GM12872 (cell line): ENCODE data around the gene FMO1.
A peak's percentile ranks its signal among the peaks of the same experiment; 100 is the strongest.

ENCODE experiments used
- CTCF ChIP-seq: IDR thresholded peaks from 3 replicates; pipeline ENCODE4 v1.5.1; 2011; ENCODE audit warnings: low read depth, mild to moderate bottlenecking, low read length, moderate library complexity; ENCODE audit not compliant: insufficient read depth

The FMO1 gene

GRCh38 chr1:171247501-171247900 lies 793 bp upstream of the FMO1 start:
- no peak for TF ChIP-seq CTCF

- no peak for TF ChIP-seq CTCF
Measured at GRCh38 chr1:171248841-171249240, 547 bp downstream of the FMO1 start.

DNA sequence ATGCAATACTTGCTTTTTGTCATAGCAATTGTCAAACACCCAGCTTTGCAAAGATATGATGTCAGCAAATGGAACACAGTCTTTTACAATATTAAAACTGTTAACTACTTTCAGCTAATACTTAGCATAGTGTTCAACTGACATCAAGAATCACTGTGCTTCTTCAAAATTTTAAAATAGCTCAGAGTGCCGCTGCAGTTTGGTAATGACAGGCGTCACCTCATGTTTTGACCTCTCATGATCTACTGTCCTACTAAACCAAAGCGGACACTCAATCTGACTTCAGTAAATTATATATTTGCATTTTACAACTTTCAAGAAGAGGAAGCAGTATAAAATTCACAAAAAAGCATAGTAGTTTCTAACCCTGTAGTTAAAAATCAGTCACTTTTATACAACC lies 2.0 kb downstream of the FMO1 start:
- TF ChIP-seq CTCF = no peak

GRCh38 chr1:171251042-171251951 lies 3.0 kb downstream of the FMO1 start:
- peak; percentile 49 for TF ChIP-seq CTCF

- no peak for TF ChIP-seq CTCF
Measured at GRCh38 chr1:171251952-171252300, 3.6 kb downstream of the FMO1 start.

DNA sequence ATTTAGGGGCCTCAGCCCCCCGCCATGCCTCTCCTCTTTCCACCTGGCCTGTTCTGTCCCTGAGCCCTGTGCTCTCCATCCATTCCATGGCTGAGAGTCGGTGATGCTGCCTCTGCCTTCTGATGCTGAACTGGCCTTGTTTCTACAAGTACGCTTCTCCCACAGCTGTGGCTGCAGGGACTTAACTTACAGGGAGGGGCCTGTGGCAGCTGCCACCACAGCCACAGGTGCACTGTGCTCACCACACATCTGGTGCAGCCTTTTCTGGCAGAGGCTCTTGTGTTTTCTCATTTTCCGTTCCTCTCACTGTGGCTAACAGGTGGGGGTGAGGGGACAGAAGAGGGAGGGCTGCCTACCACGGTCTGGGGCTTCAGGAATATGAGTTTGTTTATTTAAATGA lies 4.2 kb downstream of the FMO1 start:
- no peak for TF ChIP-seq CTCF

- TF ChIP-seq CTCF = no peak
Measured at GRCh38 chr1:171254859-171255258, 6.6 kb downstream of the FMO1 start.
